K562 (cell line): ENCODE measurements around the gene GPR82. TPM values are rescaled to one million over a fixed set of nuclear protein-coding genes. Genes with fewer than 3 reads are reported as not detected.

Source experiments
- ATAC-seq: fragments of 200-7000 bp; cut with Tn5 transposase; 3 replicates; pipeline ENCODE4 v1.9.1; 2020; ENCODE audit warnings: moderate library complexity
- BruUV-seq: library from RNA; stranded (reverse); fragments of 400-500 nt; replicated peaks from 2 replicates; lab custom pipeline; 2021; lab: Mats Ljungman, UMichigan
- CTCF ChIA-PET: fragments of 300-600 bp; formaldehyde crosslinking; extraction: SDS; loops from one replicate; lab custom pipeline; 2021; ENCODE audit warnings: low intra/inter-chr PET ratio; lab: Yijun Ruan, JAX
- POLR2A ChIA-PET: fragments of 300-600, 350-650 bp; sonication (Branson Sonifier 250); formaldehyde crosslinking; extraction: SDS; loops from one replicate; lab custom pipeline; 2021; ENCODE audit warnings: antibody characterized with exemption, inconsistent platforms; lab: Yijun Ruan, JAX
- DNase-seq, 4 experiments: peaks; one replicate each; pipeline versions ENCODE4 v3.0.0 to v3.0.0-alpha.2; 2011 to 2018; ENCODE audit warnings: low spot score in 3 of 4, mixed read lengths in 3 of 4; ENCODE audit errors: extremely low read depth in 1 of 4
- FAIRE-seq: peaks from 2 replicates; lab custom pipeline; 2011; peaks lifted over from hg19 to GRCh38; lab: Jason Lieb, UNC
- H2AFZ ChIP-seq: 2 replicates; pipeline ENCODE4 v1.6.0; 2011; ENCODE audit warnings: low read depth, low read length, control low read depth, inconsistent platforms
- H3K27ac ChIP-seq: fragments of 200-600 bp; 3 replicates; pipeline ENCODE4 v1.8.0; 2011; ENCODE audit warnings: low read depth, mild to moderate bottlenecking, control low read depth, inconsistent platforms, low read length, moderate library complexity, mixed read lengths; ENCODE audit errors: extremely low read depth
- H3K27me3 ChIP-seq, 2 experiments: fragments of 300-600 bp in 1 of 2; 2 replicates in 1 of 2; 3 replicates in 1 of 2; pipeline versions ENCODE4 v1.6.0 to v1.8.0; 2011; ENCODE audit warnings: inconsistent platforms in 2 of 2, low read length in 2 of 2, mild to moderate bottlenecking in 1 of 2, mixed read lengths in 1 of 2, moderate library complexity in 1 of 2; ENCODE audit not compliant: control insufficient read depth in 2 of 2, insufficient read depth in 2 of 2
- H3K36me3 ChIP-seq: fragments of 300-600 bp; 3 replicates; pipeline ENCODE4 v1.8.0; 2011; ENCODE audit warnings: mild to moderate bottlenecking, low read length, inconsistent platforms; ENCODE audit not compliant: control insufficient read depth, insufficient read depth
- H3K4me1 ChIP-seq, 2 experiments: fragments of 200-600 bp in 1 of 2; replicated peaks in 1 of 2; 2 replicates in 1 of 2; 3 replicates in 1 of 2; pipeline versions ENCODE4 v1.5.1 to v1.8.0; 2011; ENCODE audit warnings: inconsistent platforms in 2 of 2, low read length in 2 of 2, mild to moderate bottlenecking in 1 of 2, mixed read lengths in 1 of 2, moderate library complexity in 1 of 2; ENCODE audit not compliant: control insufficient read depth in 2 of 2, insufficient read depth in 2 of 2
- H3K4me2 ChIP-seq: 2 replicates; pipeline ENCODE4 v1.6.1; 2011; ENCODE audit warnings: low read length, control low read depth, inconsistent platforms, mixed read lengths; ENCODE audit not compliant: insufficient read depth
- H3K4me3 ChIP-seq: fragments of 200-600 bp; sonication (generic), shearing (Covaris generic); 2 replicates; pipeline ENCODE4 v1.5.1; 2016; ENCODE audit warnings: control low read depth, inconsistent platforms
- H3K79me2 ChIP-seq: fragments of 200-600 bp; 3 replicates; pipeline ENCODE4 v1.8.0; 2011; ENCODE audit warnings: low read length, inconsistent platforms; ENCODE audit not compliant: control insufficient read depth, insufficient read depth
- H3K9ac ChIP-seq, 2 experiments: 2 replicates each; pipeline versions ENCODE4 v1.6.0 to v1.6.1; 2011; ENCODE audit warnings: low read depth in 2 of 2, low read length in 2 of 2, control low read depth in 1 of 2, inconsistent platforms in 1 of 2, mild to moderate bottlenecking in 1 of 2, mixed read lengths in 1 of 2; ENCODE audit not compliant: insufficient read depth in 1 of 2
- H3K9me1 ChIP-seq: one replicate; pipeline ENCODE4 v1.6.0; 2011; ENCODE audit warnings: inconsistent platforms, mild to moderate bottlenecking, low read length, moderate library complexity; ENCODE audit not compliant: control insufficient read depth, insufficient read depth
- H3K9me3 ChIP-seq: replicated peaks from 2 replicates; pipeline ENCODE4 v1.5.1; 2011; ENCODE audit warnings: low read depth, low read length, inconsistent platforms; ENCODE audit not compliant: control insufficient read depth, insufficient read depth
- H4K20me1 ChIP-seq: replicated peaks from 2 replicates; pipeline ENCODE4 v1.6.1; 2011; ENCODE audit warnings: low read length, inconsistent platforms, mixed read lengths; ENCODE audit not compliant: control insufficient read depth, insufficient read depth
- ARNT ChIP-seq, 2 experiments: fragments of 450-650 bp; IDR thresholded peaks; 2 replicates each; pipeline ENCODE4 v1.6.1; 2016; ENCODE audit warnings: mild to moderate bottlenecking in 1 of 2
- GTF2F1 ChIP-seq: IDR thresholded peaks from 2 replicates; pipeline ENCODE4 v1.6.1; 2011; ENCODE audit warnings: low read depth, low read length, improper control_type of control experiment
- MAFK ChIP-seq: IDR thresholded peaks from 2 replicates; pipeline ENCODE4 v1.6.1; 2011; ENCODE audit warnings: low read length, improper control_type of control experiment
- MTA1 ChIP-seq: fragments of 450-650 bp; IDR thresholded peaks from 2 replicates; pipeline ENCODE4 v1.6.1; 2017; ENCODE audit warnings: borderline replicate concordance
- NCOA4 ChIP-seq: fragments of 450-650 bp; IDR thresholded peaks from 2 replicates; pipeline ENCODE4 v1.6.1; 2018; ENCODE audit warnings: mild to moderate bottlenecking; ENCODE audit not compliant: partially characterized antibody
- POLR3G ChIP-seq: IDR thresholded peaks from 2 replicates; pipeline ENCODE4 v1.6.1; 2011; ENCODE audit not compliant: insufficient read length, insufficient replicate concordance; ENCODE audit errors: extremely low read depth
- RBM17 ChIP-seq: fragments of 200-400 bp; formaldehyde crosslinking; IDR thresholded peaks from 2 replicates; pipeline ENCODE4 v1.6.1; 2017; ENCODE audit warnings: low read depth, mild to moderate bottlenecking, low read length, borderline replicate concordance
- SNIP1 ChIP-seq: fragments of 450-650 bp; IDR thresholded peaks from 2 replicates; pipeline ENCODE4 v1.7.1; 2017; ENCODE audit warnings: low read depth, mild to moderate bottlenecking
- ZNF140 ChIP-seq: fragments of 250-450 bp; sonication (Bioruptor Pico); IDR thresholded peaks from 2 replicates; pipeline ENCODE4 v1.8.0; 2021; ENCODE audit warnings: moderate library complexity, mild to moderate bottlenecking, inconsistent platforms
- ZNF282 ChIP-seq: sonication (generic); formaldehyde crosslinking; IDR thresholded peaks from 2 replicates; pipeline ENCODE4 v1.8.1; 2023; ENCODE audit warnings: missing genetic modification reagents
- ZNF431 ChIP-seq: sonication (generic); formaldehyde crosslinking; IDR thresholded peaks from 2 replicates; pipeline ENCODE4 v1.8.0; 2022; ENCODE audit warnings: mild to moderate bottlenecking, missing genetic modification reagents
- WGBS: fragments of 100-300 bp; shearing (Covaris generic); methylation state at CpG from one replicate; pipeline ENCODE4 v1.1.6; 2016; ENCODE audit warnings: low coverage, mixed read lengths; ENCODE audit not compliant: insufficient coverage; ENCODE audit errors: missing lambda C conversion rate; 5-methylcytosine and 5-hydroxymethylcytosine counted together
- in situ Hi-C: fragments of 300-500 bp; cut with MboI; formaldehyde crosslinking; loops from 4 replicates; pipeline ENCODE4 v1.15.0; 2018; ENCODE audit warnings: inconsistent platforms, mixed read lengths
- intact Hi-C: fragments of 100-400 bp; cut with micrococcal nuclease; formaldehyde crosslinking; loops from 2 replicates; pipeline ENCODE4 v1.14.2; 2022
- polyA plus RNA-seq, 8 experiments: library from polyadenylated mRNA; depleted of rRNA in 4 of 8; stranded (reverse) in 5 of 8; unstranded in 3 of 8; fragments of >200 nt; fragmentation: Nextera tagmentation in 2 of 8; fragmentation: Illumina TruSeq in 1 of 8; extraction: Ambion mirVana in 2 of 8; extraction: Trizol in 1 of 8; gene quantifications; 2 replicates each; pipeline versions ENCODE4 v1.2.1 to v1.2.3, GENCODE V29; 2011 to 2014; ENCODE audit warnings: inconsistent platforms in 1 of 8, missing spikeins in 1 of 8
- total RNA-seq, 7 experiments: library from RNA; depleted of rRNA in 6 of 7; stranded (reverse); fragments of >200 nt in 6 of 7; fragmentation: Illumina TruSeq in 2 of 7; extraction: Trizol in 2 of 7; gene quantifications; 2 replicates each; pipeline versions ENCODE4 v1.2.1 to v1.2.3, GENCODE V29; 2011 to 2021; ENCODE audit warnings: low replicate concordance in 1 of 7
- TF ChIP-seq, protein P1 (sequence below): fragments of 250-450 bp; sonication (Bioruptor Pico); IDR thresholded peaks from 2 replicates; pipeline ENCODE4 v1.4.0; 2020
- TF ChIP-seq, protein P2 (sequence below): fragments of 250-450 bp; sonication (Bioruptor Pico); IDR thresholded peaks from 2 replicates; pipeline ENCODE4 v1.4.0; 2020; ENCODE audit warnings: mild to moderate bottlenecking, moderate library complexity

GPR82 gene
- total and polyA plus RNA-seq, 9 of the 15 experiments (the other 6 are each of a cell fraction or from before 2014, with no cell fraction given), result not detected

- TF ChIP-seq, protein P1, sequence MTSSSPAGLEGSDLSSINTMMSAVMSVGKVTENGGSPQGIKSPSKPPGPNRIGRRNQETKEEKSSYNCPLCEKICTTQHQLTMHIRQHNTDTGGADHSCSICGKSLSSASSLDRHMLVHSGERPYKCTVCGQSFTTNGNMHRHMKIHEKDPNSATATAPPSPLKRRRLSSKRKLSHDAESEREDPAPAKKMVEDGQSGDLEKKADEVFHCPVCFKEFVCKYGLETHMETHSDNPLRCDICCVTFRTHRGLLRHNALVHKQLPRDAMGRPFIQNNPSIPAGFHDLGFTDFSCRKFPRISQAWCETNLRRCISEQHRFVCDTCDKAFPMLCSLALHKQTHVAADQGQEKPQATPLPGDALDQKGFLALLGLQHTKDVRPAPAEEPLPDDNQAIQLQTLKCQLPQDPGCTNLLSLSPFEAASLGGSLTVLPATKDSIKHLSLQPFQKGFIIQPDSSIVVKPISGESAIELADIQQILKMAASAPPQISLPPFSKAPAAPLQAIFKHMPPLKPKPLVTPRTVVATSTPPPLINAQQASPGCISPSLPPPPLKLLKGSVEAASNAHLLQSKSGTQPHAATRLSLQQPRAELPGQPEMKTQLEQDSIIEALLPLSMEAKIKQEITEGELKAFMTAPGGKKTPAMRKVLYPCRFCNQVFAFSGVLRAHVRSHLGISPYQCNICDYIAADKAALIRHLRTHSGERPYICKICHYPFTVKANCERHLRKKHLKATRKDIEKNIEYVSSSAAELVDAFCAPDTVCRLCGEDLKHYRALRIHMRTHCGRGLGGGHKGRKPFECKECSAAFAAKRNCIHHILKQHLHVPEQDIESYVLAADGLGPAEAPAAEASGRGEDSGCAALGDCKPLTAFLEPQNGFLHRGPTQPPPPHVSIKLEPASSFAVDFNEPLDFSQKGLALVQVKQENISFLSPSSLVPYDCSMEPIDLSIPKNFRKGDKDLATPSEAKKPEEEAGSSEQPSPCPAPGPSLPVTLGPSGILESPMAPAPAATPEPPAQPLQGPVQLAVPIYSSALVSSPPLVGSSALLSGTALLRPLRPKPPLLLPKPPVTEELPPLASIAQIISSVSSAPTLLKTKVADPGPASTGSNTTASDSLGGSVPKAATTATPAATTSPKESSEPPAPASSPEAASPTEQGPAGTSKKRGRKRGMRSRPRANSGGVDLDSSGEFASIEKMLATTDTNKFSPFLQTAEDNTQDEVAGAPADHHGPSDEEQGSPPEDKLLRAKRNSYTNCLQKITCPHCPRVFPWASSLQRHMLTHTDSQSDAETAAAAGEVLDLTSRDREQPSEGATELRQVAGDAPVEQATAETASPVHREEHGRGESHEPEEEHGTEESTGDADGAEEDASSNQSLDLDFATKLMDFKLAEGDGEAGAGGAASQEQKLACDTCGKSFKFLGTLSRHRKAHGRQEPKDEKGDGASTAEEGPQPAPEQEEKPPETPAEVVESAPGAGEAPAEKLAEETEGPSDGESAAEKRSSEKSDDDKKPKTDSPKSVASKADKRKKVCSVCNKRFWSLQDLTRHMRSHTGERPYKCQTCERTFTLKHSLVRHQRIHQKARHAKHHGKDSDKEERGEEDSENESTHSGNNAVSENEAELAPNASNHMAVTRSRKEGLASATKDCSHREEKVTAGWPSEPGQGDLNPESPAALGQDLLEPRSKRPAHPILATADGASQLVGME (CRISPR knock-in tag), result no peak
- no peak for TF ChIP-seq NCOA4
- TF ChIP-seq GTF2F1, result no peak
- no peak for TF ChIP-seq ARNT (IDR thresholded peaks at IDR 0.05)
- TF ChIP-seq SNIP1, result no peak
- TF ChIP-seq MAFK, result no peak
Observed at GRCh38 chrX:41730081-41730480, 6.1 kb downstream of the GPR82 start (continued).

DNA sequence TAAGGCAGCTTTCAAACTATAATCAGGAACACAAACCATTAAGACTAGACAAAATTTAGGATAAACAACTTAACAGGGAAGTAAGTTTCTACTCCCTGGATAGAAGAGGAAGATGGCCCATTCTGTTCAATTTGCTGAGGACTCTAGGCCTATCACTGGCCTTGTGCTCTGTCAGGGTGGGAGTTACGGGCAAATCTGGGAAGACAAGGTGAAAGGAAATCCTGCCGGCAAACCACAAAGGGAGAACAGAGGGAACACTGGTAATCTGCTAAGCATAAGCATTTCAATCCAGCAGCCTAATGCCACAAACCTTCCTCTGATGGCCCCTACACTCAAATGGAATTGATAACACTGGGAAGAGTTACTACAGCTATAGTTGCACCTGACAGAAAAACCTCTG is 8.3 kb downstream of the GPR82 start:
- no peak overlapping the region for H3K4me3 ChIP-seq
- H3K9ac ChIP-seq, result no peak overlapping the region
- no peaks in the 10 kb centered on the region for H4K20me1 ChIP-seq
- no TSS peak for BruUV-seq
- CTCF ChIA-PET, result no interaction called here
- WGBS, result 28% methylated on average over 2 of the region's 2 CpGs
- H3K27ac ChIP-seq, result no peak overlapping the region
- POLR2A ChIA-PET, result no interaction called here
- H3K9me3 ChIP-seq, result no peaks in the 10 kb centered on the region
- intact Hi-C loops, result no loop called here
- H3K27me3 ChIP-seq, result no peaks in the 10 kb centered on the region
- H3K9me1 ChIP-seq, result no peaks in the 10 kb centered on the region
- H2AFZ ChIP-seq, result no peak overlapping the region
- FAIRE-seq (no peak), DNase-seq (no peak), ATAC-seq (no peak)
- H3K4me1 ChIP-seq, result peaks cover 0 to 5% of the 10 kb centered on the region in 2 experiments; a peak in 1 of 5 replicates
- H3K79me2 ChIP-seq, result no peaks in the 10 kb centered on the region
- no peak overlapping the region for H3K4me2 ChIP-seq
- in situ Hi-C loops, result no loop called here
- no peaks in the 10 kb centered on the region for H3K36me3 ChIP-seq
- TF ChIP-seq MTA1 (no peak), ZNF282 (CRISPR knock-in tag) (no peak), ZNF431 (no peak), ZNF140 (no peak), POLR3G (no peak), RBM17 (no peak)
- TF ChIP-seq, protein P2, sequence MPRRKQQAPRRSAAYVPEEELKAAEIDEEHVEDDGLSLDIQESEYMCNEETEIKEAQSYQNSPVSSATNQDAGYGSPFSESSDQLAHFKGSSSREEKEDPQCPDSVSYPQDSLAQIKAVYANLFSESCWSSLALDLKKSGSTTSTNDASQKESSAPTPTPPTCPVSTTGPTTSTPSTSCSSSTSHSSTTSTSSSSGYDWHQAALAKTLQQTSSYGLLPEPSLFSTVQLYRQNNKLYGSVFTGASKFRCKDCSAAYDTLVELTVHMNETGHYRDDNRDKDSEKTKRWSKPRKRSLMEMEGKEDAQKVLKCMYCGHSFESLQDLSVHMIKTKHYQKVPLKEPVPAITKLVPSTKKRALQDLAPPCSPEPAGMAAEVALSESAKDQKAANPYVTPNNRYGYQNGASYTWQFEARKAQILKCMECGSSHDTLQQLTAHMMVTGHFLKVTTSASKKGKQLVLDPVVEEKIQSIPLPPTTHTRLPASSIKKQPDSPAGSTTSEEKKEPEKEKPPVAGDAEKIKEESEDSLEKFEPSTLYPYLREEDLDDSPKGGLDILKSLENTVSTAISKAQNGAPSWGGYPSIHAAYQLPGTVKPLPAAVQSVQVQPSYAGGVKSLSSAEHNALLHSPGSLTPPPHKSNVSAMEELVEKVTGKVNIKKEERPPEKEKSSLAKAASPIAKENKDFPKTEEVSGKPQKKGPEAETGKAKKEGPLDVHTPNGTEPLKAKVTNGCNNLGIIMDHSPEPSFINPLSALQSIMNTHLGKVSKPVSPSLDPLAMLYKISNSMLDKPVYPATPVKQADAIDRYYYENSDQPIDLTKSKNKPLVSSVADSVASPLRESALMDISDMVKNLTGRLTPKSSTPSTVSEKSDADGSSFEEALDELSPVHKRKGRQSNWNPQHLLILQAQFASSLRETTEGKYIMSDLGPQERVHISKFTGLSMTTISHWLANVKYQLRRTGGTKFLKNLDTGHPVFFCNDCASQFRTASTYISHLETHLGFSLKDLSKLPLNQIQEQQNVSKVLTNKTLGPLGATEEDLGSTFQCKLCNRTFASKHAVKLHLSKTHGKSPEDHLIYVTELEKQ, result no peak
